Ascending aorta (tissue), 2 donors: ENCODE data around the gene CHCHD3. TPM values are rescaled to one million over a fixed set of nuclear protein-coding genes. Genes with fewer than 3 reads are reported as not detected.

ENCODE experiments used
- DNase-seq, 2 donors: peaks; one replicate each; pipeline ENCODE4 v3.0.0-alpha.2; 2019; ENCODE audit warnings: low spot score in 2 of 2
- H3K27ac ChIP-seq, 2 donors: fragments of 200-600 bp; sonication (generic); one replicate each; pipeline ENCODE4 v1.5.1; 2016 to 2017; ENCODE audit warnings: mild to moderate bottlenecking in 1 of 2
- H3K27me3 ChIP-seq: fragments of 200-600 bp; sonication (generic); one replicate; pipeline ENCODE4 v1.5.1; 2017
- H3K36me3 ChIP-seq, 2 donors: fragments of 200-600 bp; sonication (generic); one replicate each; pipeline ENCODE4 v1.5.1; 2016
- H3K4me1 ChIP-seq, 2 donors: fragments of 200-600 bp; sonication (generic); one replicate each; pipeline ENCODE4 v1.5.1; 2016 to 2017; ENCODE audit warnings: mild to moderate bottlenecking in 1 of 2
- H3K4me3 ChIP-seq, 2 donors: fragments of 200-600 bp; sonication (generic); one replicate each; pipeline ENCODE4 v1.5.1; 2016 to 2017; ENCODE audit warnings: mild to moderate bottlenecking in 1 of 2
- H3K9me3 ChIP-seq, 2 donors: fragments of 200-600 bp; sonication (generic); one replicate each; pipeline ENCODE4 v1.5.1; 2016
- intact Hi-C: fragments of 100-400 bp; cut with DNase I; formaldehyde crosslinking; loops from one replicate; pipeline ENCODE4 v1.15.1; 2023
- total RNA-seq: library from RNA; depleted of rRNA; stranded (reverse); fragments of >200 nt; gene quantifications from one replicate; pipeline ENCODE4 v1.1.0, GENCODE V29; 2016
- TF ChIP-seq, protein P1 (sequence below), 3 experiments: fragments of 200-600 bp in 2 of 3; fragments of 450-650 bp in 1 of 3; sonication (generic) in 2 of 3; IDR thresholded peaks; one replicate each; pipeline ENCODE4 v1.5.1; 2016 to 2019; ENCODE audit warnings: antibody characterized with exemption in 3 of 3, mild to moderate bottlenecking in 1 of 3, moderate library complexity in 1 of 3

Gene CHCHD3
- total RNA-seq, 1 donor from 2014 or later = 26.2 TPM

DNA sequence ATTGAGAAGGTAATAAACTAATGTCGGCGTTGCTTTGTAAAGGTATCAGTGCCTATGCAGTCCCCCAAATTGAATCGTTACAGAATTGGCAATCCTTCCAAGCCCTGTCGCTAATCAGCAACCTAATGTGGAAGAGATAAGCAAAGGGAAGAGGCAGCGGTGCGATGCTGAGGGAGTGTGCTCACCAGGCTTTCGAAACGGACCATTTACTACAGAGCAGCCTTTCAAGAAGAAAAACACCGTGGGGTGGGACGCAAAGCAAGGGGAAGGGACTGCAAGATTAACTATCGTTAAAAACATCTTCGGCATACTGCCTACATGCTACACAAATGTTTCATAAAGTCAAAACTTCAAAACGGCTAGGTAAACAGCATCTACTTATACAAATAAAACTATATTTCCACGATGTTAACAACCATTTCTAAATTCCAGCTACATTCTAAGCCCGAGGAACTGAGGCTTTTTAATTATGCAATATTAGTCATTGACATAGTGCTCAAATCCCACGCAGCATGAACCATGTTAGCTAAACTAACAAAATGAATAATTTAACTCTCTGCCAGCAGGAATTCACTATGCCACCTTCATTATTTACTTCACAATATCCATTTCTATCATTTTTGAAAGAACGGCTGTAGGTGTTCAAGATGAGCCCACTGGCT is 85.2 kb downstream of the CHCHD3 start:
- no peaks in the 10 kb centered on the region for H3K27me3 ChIP-seq
- no peak for DNase-seq
- H3K4me3 ChIP-seq = no peak overlapping the region
- H3K9me3 ChIP-seq = no peaks in the 10 kb centered on the region
- peaks cover 6 to 10% of the 10 kb centered on the region in 2 donors for H3K4me1 ChIP-seq
- TF ChIP-seq, protein P1, sequence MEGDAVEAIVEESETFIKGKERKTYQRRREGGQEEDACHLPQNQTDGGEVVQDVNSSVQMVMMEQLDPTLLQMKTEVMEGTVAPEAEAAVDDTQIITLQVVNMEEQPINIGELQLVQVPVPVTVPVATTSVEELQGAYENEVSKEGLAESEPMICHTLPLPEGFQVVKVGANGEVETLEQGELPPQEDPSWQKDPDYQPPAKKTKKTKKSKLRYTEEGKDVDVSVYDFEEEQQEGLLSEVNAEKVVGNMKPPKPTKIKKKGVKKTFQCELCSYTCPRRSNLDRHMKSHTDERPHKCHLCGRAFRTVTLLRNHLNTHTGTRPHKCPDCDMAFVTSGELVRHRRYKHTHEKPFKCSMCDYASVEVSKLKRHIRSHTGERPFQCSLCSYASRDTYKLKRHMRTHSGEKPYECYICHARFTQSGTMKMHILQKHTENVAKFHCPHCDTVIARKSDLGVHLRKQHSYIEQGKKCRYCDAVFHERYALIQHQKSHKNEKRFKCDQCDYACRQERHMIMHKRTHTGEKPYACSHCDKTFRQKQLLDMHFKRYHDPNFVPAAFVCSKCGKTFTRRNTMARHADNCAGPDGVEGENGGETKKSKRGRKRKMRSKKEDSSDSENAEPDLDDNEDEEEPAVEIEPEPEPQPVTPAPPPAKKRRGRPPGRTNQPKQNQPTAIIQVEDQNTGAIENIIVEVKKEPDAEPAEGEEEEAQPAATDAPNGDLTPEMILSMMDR (IDR thresholded peaks at IDR 0.05) = no peak
- H3K36me3 ChIP-seq = no peaks in the 10 kb centered on the region
- intact Hi-C loops = loop anchor here (5.0 kb wide), 1 partner anchor 56 kb away; no protein-coding TSS in a partner anchor
- no peak overlapping the region for H3K27ac ChIP-seq

GRCh38 chr7:132993377-132994013 is 88.4 kb downstream of the CHCHD3 start:
- no peaks in the 10 kb centered on the region for H3K27me3 ChIP-seq
- no peaks in the 10 kb centered on the region for H3K9me3 ChIP-seq
- TF ChIP-seq, protein P1 (IDR thresholded peaks at IDR 0.05) = no peak
- intact Hi-C loops = no loop called here
- no peak overlapping the region for H3K4me3 ChIP-seq
- H3K36me3 ChIP-seq = no peaks in the 10 kb centered on the region
- no peak overlapping the region for H3K27ac ChIP-seq
- H3K4me1 ChIP-seq = peaks cover under 1 to 3% of the 10 kb centered on the region in 2 donors
- no peak for DNase-seq

- intact Hi-C loops = no loop called here
- DNase-seq = no peak
- TF ChIP-seq, protein P1 (IDR thresholded peaks at IDR 0.05) = no peak
- Histone ChIP-seq H3K27me3 (no peaks in the 10 kb centered on the region), H3K9me3 (no peaks in the 10 kb centered on the region), H3K4me1 (no peaks in the 10 kb centered on the region), H3K36me3 (no peaks in the 10 kb centered on the region), H3K27ac (no peak overlapping the region), H3K4me3 (no peak overlapping the region)
These were observed 90.0 kb downstream of the CHCHD3 start for GRCh38 chr7:132991615-132992587.

- no peak overlapping the region for H3K27ac ChIP-seq
- no peaks in the 10 kb centered on the region for H3K27me3 ChIP-seq
- TF ChIP-seq, protein P1 (IDR thresholded peaks at IDR 0.05) = no peak
- DNase-seq = no peak
- H3K36me3 ChIP-seq = no peaks in the 10 kb centered on the region
- no peaks in the 10 kb centered on the region for H3K4me1 ChIP-seq
- intact Hi-C loops = no loop called here
- H3K9me3 ChIP-seq = no peaks in the 10 kb centered on the region
- no peak overlapping the region for H3K4me3 ChIP-seq
These were observed 93.8 kb downstream of the CHCHD3 start for GRCh38 chr7:132988117-132988516.

DNA sequence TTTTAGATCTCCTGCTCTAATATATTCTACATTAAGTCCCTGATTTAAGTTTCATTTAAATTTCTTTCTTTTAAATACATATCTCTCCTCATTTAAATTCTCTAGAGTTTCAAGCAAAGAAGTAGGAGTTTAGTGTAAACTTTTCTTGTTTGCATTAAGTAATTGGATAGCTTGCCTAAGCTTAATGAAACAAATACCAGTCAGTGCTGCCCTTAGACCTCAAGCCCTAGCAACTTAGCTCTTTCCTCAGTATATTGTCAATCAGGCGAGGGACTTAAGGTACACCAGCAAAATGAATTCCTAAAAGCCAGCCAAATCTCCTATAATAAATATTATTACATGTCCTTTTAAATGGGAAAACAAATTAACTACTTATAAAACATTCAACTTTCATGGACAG is 101.5 kb downstream of the CHCHD3 start:
- TF ChIP-seq, protein P1 (IDR thresholded peaks at IDR 0.05) = no peak
- Histone ChIP-seq H3K36me3 (no peaks in the 10 kb centered on the region), H3K9me3 (no peaks in the 10 kb centered on the region), H3K4me3 (no peak overlapping the region), H3K27ac (no peak overlapping the region), H3K27me3 (no peaks in the 10 kb centered on the region), H3K4me1 (no peaks in the 10 kb centered on the region)
- intact Hi-C loops = no loop called here
- DNase-seq = no peak
